HG02938 (cell line): ENCODE results near the gene ARHGAP28.
"Not testable (repeated sequence)": the region's sequence is repeated elsewhere in the genome, so short reads cannot be mapped to it uniquely, and the experiment has no call there.

Source experiments
- ATAC-seq: cut with Tn5 transposase; IDR thresholded peaks from one replicate; pipeline ENCODE4 v1.9.1; 2021; ENCODE audit warnings: mild to moderate bottlenecking, moderate library complexity; ENCODE audit not compliant: unreplicated experiment

Gene ARHGAP28

DNA sequence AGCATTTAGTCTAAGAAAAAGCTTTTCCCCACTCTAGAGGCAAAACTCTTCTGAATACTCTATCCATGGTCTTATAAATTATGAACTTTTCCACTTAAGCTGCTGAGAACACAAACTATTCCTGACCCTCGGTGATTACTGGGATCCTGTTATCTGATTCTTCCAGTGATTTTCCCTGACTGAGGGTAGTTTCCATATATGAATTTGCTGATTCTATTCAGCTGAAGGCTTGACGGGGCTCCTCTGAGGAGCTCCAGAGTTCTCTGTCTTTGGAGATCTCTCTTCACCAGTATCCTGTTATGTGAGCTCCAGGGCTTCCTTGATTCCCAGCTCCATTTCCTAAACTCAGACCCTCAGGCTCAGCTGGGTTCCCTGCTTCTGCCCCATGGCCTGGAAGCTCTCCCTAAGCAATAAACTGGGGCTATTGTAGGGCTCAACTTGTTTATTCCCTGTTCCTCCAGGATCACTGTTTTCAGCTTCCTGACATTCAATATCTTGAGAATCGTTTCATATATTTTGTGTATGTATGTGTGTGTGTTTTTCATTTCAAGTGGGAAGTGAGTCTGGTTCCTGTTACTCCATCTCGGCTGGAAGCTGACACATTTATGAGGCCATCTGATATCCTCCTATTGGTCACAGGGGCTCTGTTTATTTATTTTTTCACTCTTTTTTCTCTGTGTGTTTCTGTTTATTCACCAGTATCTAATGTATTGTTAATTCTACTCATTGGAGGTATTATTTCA is 78.2 kb downstream of the ARHGAP28 start:
- no peak for ATAC-seq

DNA sequence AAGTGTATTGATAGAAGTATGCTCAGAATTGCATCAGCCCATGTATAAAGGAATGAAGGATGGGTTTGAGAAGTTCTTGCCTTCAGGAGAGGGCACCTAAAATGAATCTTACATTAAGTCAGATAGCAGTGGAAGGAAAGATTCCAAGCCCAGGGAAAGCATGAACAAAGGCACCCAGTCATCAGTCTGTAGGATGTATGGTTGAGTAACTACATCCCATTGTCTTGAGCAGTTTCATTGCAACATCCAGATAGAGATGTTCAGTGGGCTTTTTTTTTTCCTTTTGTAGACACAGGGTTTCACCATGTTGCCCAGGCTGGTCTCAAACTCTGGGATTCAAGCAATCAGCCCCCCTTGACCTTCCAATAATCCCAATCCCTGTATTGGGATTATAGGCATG is 80.7 kb downstream of the ARHGAP28 start:
- ATAC-seq: no peak

DNA sequence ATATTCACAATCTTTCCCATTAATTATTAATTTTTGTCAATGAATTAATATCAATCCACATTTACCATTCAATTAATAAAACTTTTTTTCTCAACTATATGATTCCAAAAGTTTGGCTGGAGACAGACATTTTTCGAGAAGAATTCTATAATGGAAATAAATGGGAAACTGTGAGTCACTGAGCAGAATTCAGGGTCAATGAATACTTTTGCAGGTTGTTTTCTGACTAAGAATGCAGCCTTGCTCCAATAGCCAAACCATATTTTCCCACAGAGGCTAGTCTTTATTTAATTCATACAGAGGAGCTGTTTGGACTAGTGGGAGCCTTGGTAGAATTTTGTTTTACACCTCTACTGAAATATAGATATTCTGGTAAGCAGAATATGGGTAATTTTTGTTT is 82.3 kb downstream of the ARHGAP28 start:
- ATAC-seq: no peak

DNA sequence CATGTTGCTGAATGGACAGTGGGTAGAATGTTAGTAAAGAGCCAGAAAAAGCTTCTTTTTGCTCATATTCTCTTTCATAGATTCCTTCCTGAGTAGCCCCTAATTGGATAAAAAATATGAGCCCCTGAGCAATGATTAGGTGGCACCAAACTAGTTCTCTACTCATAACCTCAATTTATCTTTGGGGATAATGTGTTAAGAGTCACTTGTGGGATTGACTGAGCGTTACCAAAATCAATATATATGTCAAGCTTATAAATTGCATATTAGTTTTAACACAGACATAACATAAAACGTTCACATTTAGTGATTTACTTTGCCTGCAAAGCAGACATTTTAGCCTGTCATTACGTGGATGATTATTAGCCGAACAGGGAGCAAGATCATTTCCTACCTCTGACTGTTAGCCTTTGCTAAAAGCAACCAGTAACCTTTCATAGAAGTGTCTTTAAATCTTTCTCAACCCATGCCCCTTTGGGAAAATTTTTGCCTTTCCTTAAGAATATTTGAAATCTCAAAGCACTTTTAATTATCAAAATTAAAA is 85.4 kb downstream of the ARHGAP28 start:
- ATAC-seq: no peak

DNA sequence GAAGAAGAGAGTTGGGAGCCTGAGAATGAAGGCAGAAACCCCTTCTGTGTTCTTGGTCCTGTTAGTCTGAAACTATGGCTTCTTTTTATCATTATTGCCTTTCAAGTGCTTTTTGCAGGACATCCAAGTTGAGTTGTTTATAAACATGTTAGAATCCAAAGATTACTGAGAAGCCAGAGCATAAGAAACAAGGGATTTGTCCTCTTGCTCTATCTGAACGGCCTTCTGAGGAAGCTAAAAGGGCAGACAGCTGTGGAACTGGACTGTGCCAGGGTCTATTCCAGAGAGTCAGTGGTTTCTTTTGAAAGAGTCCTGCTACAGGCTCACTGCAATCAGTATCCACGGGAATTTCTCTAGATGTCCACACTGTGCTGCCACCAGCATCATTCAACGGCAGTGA is 86.6 kb downstream of the ARHGAP28 start:
- ATAC-seq: no peak

DNA sequence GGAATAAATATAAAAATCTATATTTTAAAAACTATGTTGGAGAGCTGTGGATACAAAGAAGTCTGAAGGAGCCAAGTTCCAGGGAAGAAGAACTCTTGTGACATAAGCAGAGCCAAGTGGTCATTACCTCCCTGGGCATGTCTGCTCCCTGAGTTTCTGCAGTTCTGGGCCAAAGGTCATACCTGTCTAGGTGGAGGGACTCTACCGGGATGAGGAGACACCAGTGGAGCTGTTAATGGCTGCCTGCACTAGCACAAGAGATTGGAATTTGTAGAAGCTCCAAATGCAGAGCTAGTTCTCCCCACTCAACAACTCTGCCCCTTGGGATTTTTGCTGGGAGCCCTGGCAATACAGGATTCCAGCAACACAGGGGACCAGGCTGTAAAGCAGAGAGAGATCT is 89.8 kb downstream of the ARHGAP28 start:
- no peak for ATAC-seq

DNA sequence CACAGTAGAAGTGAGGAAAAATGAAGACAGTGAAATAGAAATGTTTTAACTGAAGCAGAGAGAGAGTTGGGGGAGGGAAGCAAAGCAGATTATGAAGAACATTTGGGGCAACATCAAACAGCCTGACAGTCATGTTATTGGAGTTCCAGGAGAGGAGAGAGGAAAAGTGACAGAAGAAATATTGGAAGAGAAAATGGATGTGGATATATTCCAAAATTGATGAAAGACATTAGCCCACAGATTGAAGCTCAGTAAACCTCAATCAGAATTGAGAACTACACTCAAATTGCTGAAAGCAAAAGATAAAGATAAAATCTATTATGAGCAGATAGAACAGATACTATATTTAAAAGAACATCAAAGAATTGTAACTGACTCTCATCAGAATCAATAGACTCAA is 90.8 kb downstream of the ARHGAP28 start:
- ATAC-seq: no peak

DNA sequence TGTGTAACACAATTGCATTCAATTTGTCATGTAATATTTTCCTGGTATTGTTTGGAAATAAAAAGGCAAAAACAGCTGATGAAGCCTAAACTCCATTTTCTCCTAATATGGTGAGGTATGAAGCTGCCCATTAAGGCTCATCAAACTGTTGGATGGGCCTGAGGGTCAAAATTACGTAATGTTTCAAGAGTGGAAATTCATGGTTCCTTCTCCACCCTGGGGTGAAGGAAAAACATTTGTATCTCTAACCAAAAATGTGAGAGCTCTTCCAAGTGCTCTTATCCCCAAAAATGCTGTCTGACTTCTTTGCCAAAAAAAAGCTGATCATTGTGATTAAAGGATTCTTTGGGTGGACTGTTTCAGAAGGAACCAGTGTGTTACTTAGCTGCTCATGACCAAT is 91.8 kb downstream of the ARHGAP28 start:
- no peak for ATAC-seq

DNA sequence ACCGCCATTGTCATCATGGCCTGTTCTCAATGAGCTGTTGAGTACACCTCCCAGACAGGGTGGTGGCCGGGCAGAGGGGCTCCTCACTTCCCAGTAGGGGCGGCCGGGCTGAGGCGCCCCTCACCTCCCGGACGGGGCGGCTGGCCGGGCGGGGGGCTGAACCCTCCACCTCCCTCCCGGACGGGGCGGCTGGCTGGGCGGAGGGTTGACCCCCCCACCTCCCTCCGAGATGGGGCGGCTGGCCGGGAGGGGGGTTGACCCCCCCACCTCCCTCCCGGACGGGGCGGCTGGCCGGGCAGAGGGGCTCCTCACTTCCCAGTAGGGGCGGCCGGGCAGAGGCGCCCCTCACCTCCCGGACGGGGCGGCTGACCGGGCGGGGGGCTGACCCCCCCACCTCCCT is 97.6 kb downstream of the ARHGAP28 start:
- ATAC-seq: not testable (repeated sequence)

DNA sequence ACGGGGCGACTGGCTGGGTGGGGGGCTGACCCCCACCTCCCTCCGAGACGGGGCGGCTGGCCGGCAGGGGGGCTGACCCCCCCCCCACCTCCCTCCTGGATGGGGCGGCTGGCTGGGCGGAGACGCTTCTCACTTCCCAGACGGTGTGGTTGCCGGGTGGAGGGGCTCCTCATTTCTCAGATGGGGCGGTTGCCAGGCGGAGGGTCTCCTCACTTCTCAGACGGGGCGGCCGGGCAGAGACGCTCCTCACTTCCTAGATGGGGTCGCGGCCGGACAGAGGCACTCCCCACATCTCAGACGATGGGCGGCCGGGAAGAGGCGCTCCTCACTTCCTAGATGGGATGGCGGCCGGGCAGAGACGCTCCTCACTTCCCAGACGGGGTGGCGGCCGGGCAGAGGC is 98.0 kb downstream of the ARHGAP28 start:
- not testable (repeated sequence) for ATAC-seq

DNA sequence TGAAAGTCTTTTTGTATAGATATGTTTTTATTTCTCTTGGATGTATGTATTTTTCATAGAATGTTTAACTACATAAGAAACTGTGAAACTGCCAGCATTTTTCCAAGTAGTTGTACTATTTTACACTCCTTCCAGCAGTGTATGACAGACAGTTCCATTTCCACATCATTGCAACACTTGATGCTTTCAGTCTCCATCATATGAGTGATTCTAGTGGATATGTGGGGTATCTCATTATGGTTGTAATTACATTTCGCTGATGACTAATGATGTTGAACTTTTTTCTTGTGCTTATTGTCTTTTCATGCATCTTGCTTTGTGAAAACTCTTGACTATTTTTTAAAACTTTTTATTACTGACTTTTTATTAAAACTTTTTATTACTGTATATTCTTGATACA is 101.4 kb downstream of the ARHGAP28 start:
- no peak for ATAC-seq

DNA sequence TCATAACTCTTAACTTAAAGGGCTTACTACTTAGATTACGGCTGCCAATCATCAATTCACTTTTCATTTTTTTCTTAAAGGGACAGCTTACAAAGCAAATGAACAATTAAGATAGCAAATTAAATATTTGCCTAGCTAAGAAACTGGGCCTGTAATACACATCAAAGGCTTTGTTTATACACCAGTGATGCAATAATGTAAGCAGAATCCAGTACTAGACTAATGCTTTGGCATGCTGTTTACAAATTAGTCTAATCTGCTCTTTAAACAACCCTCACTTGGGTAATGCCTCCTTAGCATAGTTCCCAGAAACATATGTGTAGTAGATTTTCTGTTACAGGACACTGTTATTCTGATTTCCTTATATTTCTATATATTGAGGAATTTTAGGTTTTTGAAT is 105.8 kb downstream of the ARHGAP28 start:
- ATAC-seq: no peak

DNA sequence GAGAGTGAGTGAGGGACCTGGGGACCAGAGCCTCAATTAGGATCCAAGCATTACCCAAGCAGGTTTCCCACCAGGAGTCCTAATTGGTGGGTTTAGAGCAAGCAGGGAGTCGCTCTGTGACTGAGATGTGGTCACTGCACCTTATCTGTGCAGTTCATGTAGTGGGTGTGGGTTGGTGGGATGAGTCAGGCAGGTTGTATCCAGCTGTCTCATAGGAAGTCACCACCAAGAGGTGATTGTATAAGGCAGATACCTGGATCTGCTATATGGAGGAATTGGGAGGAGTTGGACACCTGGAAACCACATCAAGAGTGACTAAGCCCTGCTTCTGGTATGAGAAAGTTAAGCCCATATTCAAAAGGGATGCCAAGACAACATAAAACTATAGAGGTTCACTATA is 106.8 kb downstream of the ARHGAP28 start:
- ATAC-seq: no peak

DNA sequence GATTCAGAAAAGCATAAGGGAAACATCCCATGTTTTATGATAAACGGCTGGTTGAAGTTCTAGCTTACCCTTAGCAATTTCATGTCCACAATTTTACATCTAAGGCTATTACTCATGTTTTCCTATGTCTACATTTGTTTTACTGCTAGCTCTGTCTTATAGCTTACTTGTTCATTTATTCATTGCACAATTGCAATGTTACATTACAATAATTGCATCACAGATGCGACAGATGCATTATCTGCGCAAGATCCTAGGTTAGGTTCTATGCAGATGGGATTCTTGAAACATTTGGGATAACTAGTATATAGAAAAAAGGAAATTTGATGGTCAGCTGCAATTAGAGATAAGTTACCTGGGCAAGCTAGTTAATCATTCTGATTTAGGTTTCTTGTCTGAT is 108.4 kb downstream of the ARHGAP28 start:
- no peak for ATAC-seq

DNA sequence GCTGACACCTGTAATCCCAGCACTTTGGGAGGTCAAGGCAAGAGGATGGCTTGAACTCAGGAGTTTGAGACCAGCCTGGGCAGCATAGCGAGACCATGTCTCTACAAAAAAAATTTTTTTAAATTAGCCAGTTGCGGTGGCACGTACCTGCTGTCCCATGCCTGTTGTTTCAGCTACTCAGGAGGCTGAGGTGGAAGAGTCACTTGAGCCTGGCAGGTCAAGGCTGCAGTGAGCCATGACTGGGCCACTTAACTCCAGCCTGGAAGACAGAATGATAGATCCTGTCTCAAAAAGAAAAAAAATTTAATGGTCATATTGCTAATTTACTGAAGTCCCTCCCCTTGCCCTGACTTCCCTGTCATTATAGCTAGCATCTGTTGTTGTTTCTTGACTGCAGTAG is 112.6 kb downstream of the ARHGAP28 start:
- ATAC-seq: no peak

DNA sequence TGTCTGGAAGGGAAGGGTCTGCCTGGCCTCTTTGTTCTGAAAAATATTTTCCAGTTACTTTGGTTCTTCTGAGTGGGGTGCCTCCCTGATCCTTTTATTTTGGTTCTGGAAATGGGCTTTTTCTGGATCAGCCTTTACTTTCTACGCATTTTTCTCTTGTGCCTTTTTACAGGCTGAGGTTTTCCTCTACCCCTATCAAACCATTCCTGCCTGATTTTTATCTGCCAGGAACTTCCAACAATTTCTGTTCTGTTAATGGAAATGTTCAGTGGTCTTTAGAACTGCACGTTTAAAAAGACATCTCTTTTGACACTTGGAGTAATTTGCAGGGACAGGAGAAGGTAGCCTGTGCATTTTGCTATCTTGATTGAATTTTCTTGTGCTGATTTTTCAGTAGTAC is 113.8 kb downstream of the ARHGAP28 start:
- no peak for ATAC-seq

DNA sequence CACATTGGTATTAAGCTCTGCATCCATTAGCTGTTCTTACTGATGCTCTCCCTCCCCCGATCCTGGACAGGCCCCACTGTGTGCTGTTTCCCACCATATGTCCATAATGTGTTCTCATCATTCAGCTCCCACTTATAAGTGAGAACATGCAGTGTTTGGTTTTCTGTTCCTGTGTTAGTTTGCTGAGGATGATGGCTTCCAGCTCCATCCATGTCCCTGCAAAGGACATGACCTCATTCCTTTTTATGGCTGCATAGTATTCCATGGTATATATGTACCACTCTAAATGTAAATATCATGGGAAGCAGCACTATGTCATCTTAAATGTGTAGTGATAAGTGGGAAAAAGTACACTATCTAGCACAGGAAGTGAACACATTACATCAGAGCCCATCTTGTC is 116.0 kb downstream of the ARHGAP28 start:
- ATAC-seq: not testable (repeated sequence)

DNA sequence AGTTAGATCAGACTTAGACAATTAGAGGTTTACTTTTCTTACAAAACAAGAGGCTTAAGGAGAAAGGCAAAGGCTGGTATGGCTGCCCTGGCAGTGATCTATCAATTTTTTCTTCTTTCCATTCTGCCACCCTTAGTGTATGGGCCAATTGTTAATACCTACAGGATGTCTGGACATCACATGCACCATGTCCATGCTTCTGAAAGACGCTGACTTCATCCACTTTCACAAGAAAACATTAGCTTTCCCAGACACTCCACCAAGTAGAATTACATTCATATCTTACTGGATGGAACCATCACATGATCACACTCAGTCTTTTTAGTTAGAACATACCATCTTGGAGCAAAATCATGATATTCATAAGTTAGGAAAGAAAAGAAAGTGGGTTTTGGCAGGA is 120.9 kb downstream of the ARHGAP28 start:
- ATAC-seq: no peak

DNA sequence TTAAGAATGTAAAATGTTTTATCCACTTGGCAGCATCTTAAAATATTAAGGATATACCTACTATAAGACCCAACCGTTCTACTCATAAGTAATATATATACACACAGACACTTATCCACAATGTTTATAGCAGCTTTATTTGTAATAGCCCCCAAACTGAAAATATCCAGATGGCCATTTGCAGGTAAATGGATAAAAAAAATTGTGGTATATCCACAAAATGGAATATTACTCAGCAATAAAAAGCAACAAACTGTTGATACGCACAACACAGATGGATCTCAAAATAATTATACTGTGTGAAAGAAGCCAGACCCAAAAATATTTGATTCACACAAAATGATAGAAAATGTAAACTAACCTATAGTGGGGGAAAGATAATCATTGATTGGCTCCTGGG is 122.0 kb downstream of the ARHGAP28 start:
- ATAC-seq: no peak

DNA sequence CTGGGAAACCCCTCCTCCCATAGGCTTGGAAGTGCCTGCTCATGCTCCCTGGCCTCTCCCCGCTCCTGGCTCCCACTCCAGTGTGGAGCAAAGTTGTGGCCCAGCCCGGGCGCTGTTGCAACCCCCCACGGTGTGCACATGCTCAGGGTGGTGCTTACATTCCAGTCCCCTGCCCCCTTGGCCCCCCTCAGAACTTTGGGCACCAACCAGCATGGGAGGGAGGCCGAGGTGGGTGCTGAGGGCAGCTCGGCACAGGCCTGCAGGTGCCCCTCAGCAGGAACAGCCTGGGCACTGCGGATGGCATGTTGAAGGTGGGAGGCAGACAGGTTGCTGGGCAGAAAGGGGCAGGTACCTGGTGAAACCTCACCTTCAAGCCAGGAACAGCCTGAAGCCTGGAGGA is 125.3 kb downstream of the ARHGAP28 start:
- no peak for ATAC-seq

DNA sequence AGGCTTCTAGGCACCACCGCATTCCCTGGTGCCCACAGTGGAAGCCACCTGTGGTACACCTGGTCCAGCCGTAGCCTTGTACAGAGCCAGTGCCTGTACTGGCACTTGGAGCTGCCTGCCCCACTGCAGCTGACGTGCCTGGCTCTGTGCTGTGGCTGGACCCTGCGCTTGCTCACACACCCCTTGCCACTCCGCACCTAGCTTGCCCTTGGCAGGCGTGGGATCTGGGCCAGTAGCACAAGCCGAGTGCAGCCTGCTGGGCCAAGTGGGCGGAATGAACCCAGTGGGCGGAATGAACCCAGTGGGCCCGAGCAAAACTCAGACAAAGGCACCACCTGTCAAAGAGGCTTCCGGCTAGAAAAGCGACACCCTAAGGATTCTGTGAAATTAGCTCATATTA is 126.3 kb downstream of the ARHGAP28 start:
- no peak for ATAC-seq

DNA sequence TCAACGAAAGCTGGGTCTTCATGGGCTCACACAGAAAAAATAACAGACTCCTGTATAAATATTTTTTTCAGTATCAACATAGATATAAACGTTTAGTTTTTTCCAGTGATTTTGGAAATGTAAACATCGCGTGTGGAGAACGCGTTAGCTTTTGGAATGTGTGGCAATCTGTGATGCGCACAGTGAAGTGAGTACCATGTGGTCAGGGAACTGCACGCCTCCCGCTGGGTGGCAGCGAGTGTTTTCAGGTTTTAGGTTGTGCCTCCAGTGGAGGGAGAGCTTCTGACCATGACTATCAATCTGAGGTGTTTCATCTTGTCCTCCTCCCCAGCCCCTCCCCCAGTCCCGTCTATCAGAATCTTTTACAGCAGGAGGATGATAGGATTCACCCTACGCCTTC is 127.8 kb downstream of the ARHGAP28 start:
- no peak for ATAC-seq
